GM21360 (cell line): ENCODE results near the gene KPNA4.
"Not testable (repeated sequence)": the region's sequence is repeated elsewhere in the genome, so short reads cannot be mapped to it uniquely, and the experiment has no call there.

Experiments
- ATAC-seq: cut with Tn5 transposase; IDR thresholded peaks from one replicate; pipeline ENCODE4 v1.9.1; 2021; ENCODE audit warnings: mild to moderate bottlenecking, moderate library complexity; ENCODE audit not compliant: unreplicated experiment

KPNA4 gene

GRCh38 chr3:160565442-160566403 lies at the start of gene KPNA4:
KPNA4 (minus strand) TSS chr3:160565571; CDS start chr3:160565282, 289 bp downstream.
- ATAC-seq: peak; percentile 94

DNA sequence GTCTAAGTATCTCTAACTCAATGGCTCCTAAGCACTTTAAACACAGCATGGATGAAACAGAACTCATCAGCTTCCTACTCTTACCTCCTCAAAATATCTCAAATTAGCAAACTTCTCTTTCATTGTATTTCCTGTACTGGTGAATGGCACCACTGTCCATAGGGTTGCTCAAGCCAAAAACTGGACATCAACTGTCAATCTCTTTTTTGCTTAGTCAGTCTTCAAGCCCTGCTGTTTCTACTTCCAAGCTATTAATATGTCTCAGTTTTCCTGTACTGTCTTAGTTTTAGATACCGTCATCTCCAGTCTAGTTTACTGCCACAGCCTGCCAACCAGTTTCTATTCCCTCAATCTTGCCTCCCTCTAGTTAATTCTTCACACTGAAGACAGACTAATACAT lies 48.3 kb upstream of the KPNA4 start:
- ATAC-seq: no peak

GRCh38 chr3:160612386-160613075 lies 47.2 kb upstream of the KPNA4 start:
- ATAC-seq: no peak

DNA sequence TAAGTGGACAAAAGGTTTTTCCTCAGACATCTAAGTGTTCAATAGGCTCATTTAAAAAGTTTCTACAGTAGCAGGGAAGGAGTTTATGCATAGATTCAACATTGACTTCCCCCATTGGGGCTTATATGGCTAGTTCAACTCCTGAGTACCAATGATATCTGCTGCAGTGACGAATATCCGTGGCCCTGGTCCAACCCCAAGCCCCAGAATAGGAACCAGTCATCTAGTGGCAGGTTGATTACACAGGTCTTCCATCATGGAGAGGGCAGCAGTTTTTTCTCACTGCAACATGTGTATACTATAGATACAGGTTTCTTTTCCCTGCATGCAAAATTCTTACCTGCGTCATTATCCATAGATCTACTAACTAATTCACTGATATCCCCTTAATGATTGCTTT lies 45.8 kb upstream of the KPNA4 start:
- ATAC-seq: no peak

DNA sequence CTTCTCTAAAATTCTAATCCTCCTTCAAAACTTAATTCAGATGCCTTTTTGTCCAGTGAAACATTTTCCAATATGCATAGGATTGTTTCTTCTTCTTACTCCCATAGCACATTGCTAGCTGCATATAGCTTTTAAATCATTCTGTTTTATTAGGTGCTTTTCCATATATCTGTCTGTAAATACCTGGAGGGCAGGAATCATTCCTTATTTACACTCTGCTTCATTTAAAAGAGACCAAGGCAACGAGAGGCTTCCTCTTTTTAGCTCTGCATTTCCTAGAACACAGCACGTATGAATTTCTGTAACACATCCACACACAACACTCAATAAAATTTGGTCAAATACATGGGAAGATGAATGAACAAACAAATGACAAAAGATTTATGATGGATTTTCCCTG lies 43.5 kb upstream of the KPNA4 start:
- ATAC-seq: no peak

DNA sequence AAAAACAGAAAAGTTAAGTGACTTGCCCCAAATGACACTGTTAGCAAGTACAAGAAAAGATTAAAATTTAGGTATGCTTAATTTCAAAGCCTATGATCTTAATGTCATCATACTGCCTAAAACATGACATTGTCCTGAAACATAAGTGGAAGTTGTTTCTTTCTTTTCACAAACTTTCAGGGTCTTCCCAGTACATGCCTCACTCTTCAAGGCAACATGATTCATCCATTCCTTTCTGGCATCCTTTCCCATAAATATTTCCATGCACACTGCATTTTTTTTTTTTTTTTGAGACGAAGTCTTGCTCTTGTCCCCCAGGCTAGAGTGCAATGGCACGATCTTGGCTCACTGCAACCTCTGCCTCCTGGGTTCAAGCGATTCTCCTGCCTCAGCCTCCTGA lies 42.5 kb upstream of the KPNA4 start:
- ATAC-seq: no peak

GRCh38 chr3:160605315-160605714 lies 39.9 kb upstream of the KPNA4 start:
- ATAC-seq: no peak

GRCh38 chr3:160603845-160604244 lies 38.5 kb upstream of the KPNA4 start:
- not testable (repeated sequence) for ATAC-seq

DNA sequence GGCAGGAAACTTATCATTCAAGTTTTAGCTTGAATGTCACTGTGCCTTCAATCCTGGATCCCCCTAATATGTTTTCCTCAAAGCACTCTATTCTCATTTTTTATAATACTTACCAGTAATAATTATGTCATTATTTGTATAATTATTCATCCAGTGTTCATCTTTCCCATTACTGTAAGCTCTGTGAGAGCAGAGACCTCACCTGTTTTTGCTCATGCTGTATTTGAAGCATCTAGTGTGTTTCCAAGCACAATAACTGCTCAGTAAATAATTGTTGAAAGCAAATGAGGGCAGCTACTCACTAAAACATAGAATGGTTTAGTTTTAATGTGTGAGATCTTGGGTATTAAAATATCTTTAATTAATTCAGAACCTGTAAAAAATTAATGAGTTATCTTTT lies 36.9 kb upstream of the KPNA4 start:
- ATAC-seq: no peak

- ATAC-seq: no peak
These were observed 35.9 kb upstream of the KPNA4 start for GRCh38 chr3:160601288-160601687.

- ATAC-seq: no peak
These were observed 33.5 kb upstream of the KPNA4 start for GRCh38 chr3:160598865-160599264.

DNA sequence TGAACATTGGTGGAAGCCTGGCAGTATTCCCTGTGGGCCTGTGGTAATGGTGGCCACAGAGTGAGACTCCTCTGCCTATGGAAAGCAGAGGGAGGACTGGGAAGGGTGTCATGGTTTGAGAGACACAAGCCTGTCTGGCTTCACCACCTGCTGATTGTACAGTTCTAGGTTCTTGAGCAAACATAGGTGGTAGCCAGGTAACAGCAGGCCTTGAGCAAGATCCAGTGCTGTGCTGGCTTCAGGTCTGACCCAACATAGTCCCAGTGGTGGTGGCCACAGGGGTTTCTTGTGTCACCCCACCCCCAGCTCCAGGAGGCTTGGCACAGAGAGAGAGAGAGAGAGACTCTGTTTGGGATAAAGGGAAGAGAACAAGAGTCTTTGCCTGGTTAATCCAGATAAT lies 22.7 kb upstream of the KPNA4 start:
- ATAC-seq: no peak

- no peak for ATAC-seq
These were observed 21.7 kb upstream of the KPNA4 start for GRCh38 chr3:160587105-160587504.

DNA sequence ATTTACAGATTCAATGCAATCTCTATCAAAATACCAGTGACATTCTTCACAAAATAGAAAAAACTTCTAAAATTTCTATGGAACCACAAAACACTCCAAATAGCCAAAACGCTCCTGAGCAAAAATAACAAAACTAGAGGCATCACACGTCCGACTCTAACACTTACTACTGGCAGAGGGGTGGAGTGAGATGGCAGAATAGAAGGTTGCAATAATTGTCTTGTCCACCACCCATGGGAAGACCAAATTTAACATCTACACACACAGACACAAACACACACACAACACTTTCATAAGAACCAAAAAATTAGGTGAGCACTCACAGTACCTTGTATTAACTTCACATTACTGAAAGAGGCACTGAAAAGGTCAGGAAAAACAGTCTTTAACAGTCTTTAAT lies 21.3 kb upstream of the KPNA4 start:
- no peak for ATAC-seq

DNA sequence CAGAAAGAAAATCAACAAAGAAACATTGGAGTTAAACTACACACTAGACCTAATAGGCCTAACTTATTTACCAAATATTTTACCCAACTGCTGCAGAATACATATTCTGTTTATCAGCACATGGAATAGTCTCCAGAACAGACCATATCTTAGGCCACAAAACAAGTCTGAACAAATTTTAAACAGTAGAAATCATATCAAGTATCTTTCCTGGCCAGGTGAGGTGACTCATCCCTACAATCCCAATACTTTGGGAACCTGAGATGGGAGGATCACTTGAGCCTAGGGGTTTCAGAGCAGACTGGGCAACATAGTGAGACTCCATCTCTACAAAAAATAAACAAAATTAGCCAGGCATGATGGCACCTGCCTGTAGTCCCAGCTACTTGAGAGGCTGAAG lies 18.1 kb upstream of the KPNA4 start:
- ATAC-seq: no peak

GRCh38 chr3:160580938-160581337 lies 15.6 kb upstream of the KPNA4 start:
- no peak for ATAC-seq

DNA sequence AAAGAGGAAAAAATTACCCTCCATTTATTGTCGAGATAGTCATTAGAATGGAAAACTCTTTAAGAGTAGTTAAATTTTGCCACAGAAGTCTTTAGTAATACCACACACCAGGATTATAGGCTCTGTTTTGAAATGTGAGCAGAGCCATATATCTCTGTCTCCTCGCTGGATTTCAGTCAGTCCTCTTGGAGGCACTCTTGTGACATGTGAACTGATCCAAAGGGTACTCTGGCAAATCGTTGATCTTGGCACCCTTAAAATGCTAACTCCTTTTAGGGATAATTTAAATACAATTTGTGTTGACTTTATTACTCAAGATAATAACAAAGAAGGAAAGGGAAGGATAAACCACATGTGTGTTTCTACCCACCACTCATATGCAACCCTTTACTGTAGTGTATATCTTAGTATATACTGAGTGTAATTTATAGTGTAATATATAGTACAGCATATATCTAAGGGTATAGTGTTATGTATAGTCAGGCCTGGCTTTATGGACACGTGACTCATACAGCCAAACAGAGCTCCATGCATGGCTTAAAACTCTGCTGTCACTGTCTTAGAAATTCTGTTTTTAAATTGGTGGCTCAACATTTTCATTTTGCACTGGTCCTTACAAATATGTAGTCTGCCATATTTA lies 12.3 kb upstream of the KPNA4 start:
- no peak for ATAC-seq

DNA sequence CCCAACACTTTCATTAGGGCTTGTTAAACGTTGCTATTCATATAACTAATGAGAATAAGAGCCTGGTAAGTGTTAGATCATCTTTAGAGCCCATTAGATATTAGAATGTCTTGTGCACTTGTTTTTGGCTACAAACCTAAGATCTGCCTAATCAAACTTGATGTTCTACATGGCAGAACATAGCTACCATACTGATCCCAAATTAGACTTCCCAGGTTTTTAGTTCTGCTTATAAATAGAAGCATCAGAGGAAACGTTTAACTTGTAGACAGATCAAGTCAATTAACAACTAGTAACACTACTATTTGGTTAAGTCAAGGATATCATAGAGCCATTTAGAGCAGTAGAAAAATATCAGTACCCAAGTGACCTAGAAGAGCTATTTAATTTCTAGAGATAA lies 11.7 kb upstream of the KPNA4 start:
- no peak for ATAC-seq

- no peak for ATAC-seq
These were observed 11.2 kb upstream of the KPNA4 start for GRCh38 chr3:160576621-160577020.

DNA sequence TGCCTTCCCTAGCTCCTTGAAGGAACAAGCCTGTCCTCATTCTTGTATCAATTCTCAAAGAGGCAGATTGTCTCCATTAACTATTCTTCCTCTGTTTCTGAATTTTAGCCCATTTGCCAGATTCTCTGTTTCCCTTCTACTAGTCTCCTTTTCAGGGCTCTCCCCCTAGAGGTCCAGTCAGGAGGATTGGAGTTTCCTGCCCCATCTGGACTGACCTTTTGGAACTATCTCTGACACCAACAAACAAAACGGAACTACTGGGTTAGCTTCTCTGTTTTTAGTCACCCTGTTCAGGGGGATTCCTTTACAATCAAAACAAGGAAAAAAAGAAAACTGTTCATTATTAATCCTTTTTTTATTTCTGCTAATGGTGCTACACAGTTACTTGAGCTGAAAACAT lies 10.2 kb upstream of the KPNA4 start:
- ATAC-seq: no peak

DNA sequence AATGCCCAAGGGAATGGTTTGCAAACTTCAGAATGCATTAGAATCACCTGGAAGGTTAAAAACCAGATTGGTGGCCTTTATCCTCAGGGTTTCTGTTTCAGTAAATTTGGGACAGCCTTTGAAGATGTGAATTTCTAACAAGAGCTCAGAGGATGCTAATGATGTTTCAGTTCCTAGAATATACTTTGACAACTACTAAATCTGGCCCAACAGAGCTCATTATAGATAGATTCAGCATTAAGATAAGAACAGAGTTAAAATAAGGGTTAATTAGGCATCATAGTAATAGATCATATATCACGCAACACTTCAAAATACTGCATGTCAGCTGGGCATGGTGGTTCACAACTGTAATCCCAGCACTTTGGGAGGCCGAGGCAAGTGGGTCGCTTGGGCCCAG lies 9.3 kb upstream of the KPNA4 start:
- ATAC-seq: no peak
